K562 (cell line): ENCODE measurements around the gene PRPSAP1. TPM values are rescaled to one million over a fixed set of nuclear protein-coding genes. Genes with fewer than 3 reads are reported as not detected.

Experiments used
- ATAC-seq: fragments of 200-7000 bp; cut with Tn5 transposase; 3 replicates; pipeline ENCODE4 v1.9.1; 2020; ENCODE audit warnings: moderate library complexity
- BruUV-seq: library from RNA; stranded (reverse); fragments of 400-500 nt; replicated peaks from 2 replicates; lab custom pipeline; 2021; lab: Mats Ljungman, UMichigan
- CTCF ChIA-PET: fragments of 300-600 bp; formaldehyde crosslinking; extraction: SDS; loops from one replicate; lab custom pipeline; 2021; ENCODE audit warnings: low intra/inter-chr PET ratio; lab: Yijun Ruan, JAX
- POLR2A ChIA-PET: fragments of 300-600, 350-650 bp; sonication (Branson Sonifier 250); formaldehyde crosslinking; extraction: SDS; loops from one replicate; lab custom pipeline; 2021; ENCODE audit warnings: antibody characterized with exemption, inconsistent platforms; lab: Yijun Ruan, JAX
- DNase-seq, 4 experiments: peaks; one replicate each; pipeline versions ENCODE4 v3.0.0 to v3.0.0-alpha.2; 2011 to 2018; ENCODE audit warnings: low spot score in 3 of 4, mixed read lengths in 3 of 4; ENCODE audit errors: extremely low read depth in 1 of 4
- FAIRE-seq: peaks from 2 replicates; lab custom pipeline; 2011; peaks lifted over from hg19 to GRCh38; lab: Jason Lieb, UNC
- H2AFZ ChIP-seq: 2 replicates; pipeline ENCODE4 v1.6.0; 2011; ENCODE audit warnings: low read depth, low read length, control low read depth, inconsistent platforms
- H3K27ac ChIP-seq: fragments of 200-600 bp; 3 replicates; pipeline ENCODE4 v1.8.0; 2011; ENCODE audit warnings: low read depth, mild to moderate bottlenecking, control low read depth, inconsistent platforms, low read length, moderate library complexity, mixed read lengths; ENCODE audit errors: extremely low read depth
- H3K27me3 ChIP-seq, 2 experiments: fragments of 300-600 bp in 1 of 2; 2 replicates in 1 of 2; 3 replicates in 1 of 2; pipeline versions ENCODE4 v1.6.0 to v1.8.0; 2011; ENCODE audit warnings: inconsistent platforms in 2 of 2, low read length in 2 of 2, mild to moderate bottlenecking in 1 of 2, mixed read lengths in 1 of 2, moderate library complexity in 1 of 2; ENCODE audit not compliant: control insufficient read depth in 2 of 2, insufficient read depth in 2 of 2
- H3K36me3 ChIP-seq: fragments of 300-600 bp; 3 replicates; pipeline ENCODE4 v1.8.0; 2011; ENCODE audit warnings: mild to moderate bottlenecking, low read length, inconsistent platforms; ENCODE audit not compliant: control insufficient read depth, insufficient read depth
- H3K4me1 ChIP-seq, 2 experiments: fragments of 200-600 bp in 1 of 2; replicated peaks in 1 of 2; 2 replicates in 1 of 2; 3 replicates in 1 of 2; pipeline versions ENCODE4 v1.5.1 to v1.8.0; 2011; ENCODE audit warnings: inconsistent platforms in 2 of 2, low read length in 2 of 2, mild to moderate bottlenecking in 1 of 2, mixed read lengths in 1 of 2, moderate library complexity in 1 of 2; ENCODE audit not compliant: control insufficient read depth in 2 of 2, insufficient read depth in 2 of 2
- H3K4me2 ChIP-seq: 2 replicates; pipeline ENCODE4 v1.6.1; 2011; ENCODE audit warnings: low read length, control low read depth, inconsistent platforms, mixed read lengths; ENCODE audit not compliant: insufficient read depth
- H3K4me3 ChIP-seq: fragments of 200-600 bp; sonication (generic), shearing (Covaris generic); 2 replicates; pipeline ENCODE4 v1.5.1; 2016; ENCODE audit warnings: control low read depth, inconsistent platforms
- H3K79me2 ChIP-seq: fragments of 200-600 bp; 3 replicates; pipeline ENCODE4 v1.8.0; 2011; ENCODE audit warnings: low read length, inconsistent platforms; ENCODE audit not compliant: control insufficient read depth, insufficient read depth
- H3K9ac ChIP-seq, 2 experiments: 2 replicates each; pipeline versions ENCODE4 v1.6.0 to v1.6.1; 2011; ENCODE audit warnings: low read depth in 2 of 2, low read length in 2 of 2, control low read depth in 1 of 2, inconsistent platforms in 1 of 2, mild to moderate bottlenecking in 1 of 2, mixed read lengths in 1 of 2; ENCODE audit not compliant: insufficient read depth in 1 of 2
- H3K9me1 ChIP-seq: one replicate; pipeline ENCODE4 v1.6.0; 2011; ENCODE audit warnings: inconsistent platforms, mild to moderate bottlenecking, low read length, moderate library complexity; ENCODE audit not compliant: control insufficient read depth, insufficient read depth
- H3K9me3 ChIP-seq: replicated peaks from 2 replicates; pipeline ENCODE4 v1.5.1; 2011; ENCODE audit warnings: low read depth, low read length, inconsistent platforms; ENCODE audit not compliant: control insufficient read depth, insufficient read depth
- H4K20me1 ChIP-seq: replicated peaks from 2 replicates; pipeline ENCODE4 v1.6.1; 2011; ENCODE audit warnings: low read length, inconsistent platforms, mixed read lengths; ENCODE audit not compliant: control insufficient read depth, insufficient read depth
- ASH1L ChIP-seq: fragments of 450-650 bp; IDR thresholded peaks from 2 replicates; pipeline ENCODE4 v1.6.1; 2018; ENCODE audit warnings: borderline replicate concordance, mild to moderate bottlenecking, low read depth; ENCODE audit not compliant: partially characterized antibody
- MCM7 ChIP-seq, 2 experiments: fragments of 450-650 bp; IDR thresholded peaks; 2 replicates each; pipeline ENCODE4 v1.6.1; 2016 to 2018
- SFPQ ChIP-seq: fragments of 200-400 bp; formaldehyde crosslinking; IDR thresholded peaks from 2 replicates; pipeline ENCODE4 v1.6.1; 2017; ENCODE audit warnings: mild to moderate bottlenecking, low read depth, low read length, moderate library complexity
- WGBS: fragments of 100-300 bp; shearing (Covaris generic); methylation state at CpG from one replicate; pipeline ENCODE4 v1.1.6; 2016; ENCODE audit warnings: low coverage, mixed read lengths; ENCODE audit not compliant: insufficient coverage; ENCODE audit errors: missing lambda C conversion rate; 5-methylcytosine and 5-hydroxymethylcytosine counted together
- in situ Hi-C: fragments of 300-500 bp; cut with MboI; formaldehyde crosslinking; loops from 4 replicates; pipeline ENCODE4 v1.15.0; 2018; ENCODE audit warnings: inconsistent platforms, mixed read lengths
- intact Hi-C: fragments of 100-400 bp; cut with micrococcal nuclease; formaldehyde crosslinking; loops from 2 replicates; pipeline ENCODE4 v1.14.2; 2022
- polyA plus RNA-seq, 8 experiments: library from polyadenylated mRNA; depleted of rRNA in 4 of 8; stranded (reverse) in 5 of 8; unstranded in 3 of 8; fragments of >200 nt; fragmentation: Nextera tagmentation in 2 of 8; fragmentation: Illumina TruSeq in 1 of 8; extraction: Ambion mirVana in 2 of 8; extraction: Trizol in 1 of 8; gene quantifications; 2 replicates each; pipeline versions ENCODE4 v1.2.1 to v1.2.3, GENCODE V29; 2011 to 2014; ENCODE audit warnings: inconsistent platforms in 1 of 8, missing spikeins in 1 of 8
- total RNA-seq, 7 experiments: library from RNA; depleted of rRNA in 6 of 7; stranded (reverse); fragments of >200 nt in 6 of 7; fragmentation: Illumina TruSeq in 2 of 7; extraction: Trizol in 2 of 7; gene quantifications; 2 replicates each; pipeline versions ENCODE4 v1.2.1 to v1.2.3, GENCODE V29; 2011 to 2021; ENCODE audit warnings: low replicate concordance in 1 of 7
- TF ChIP-seq, protein P1 (sequence below), 2 experiments: fragments of 450-650 bp; IDR thresholded peaks; 2 replicates each; pipeline ENCODE4 v1.6.1; 2016; ENCODE audit warnings: mild to moderate bottlenecking in 2 of 2, borderline replicate concordance in 1 of 2, low read depth in 1 of 2, moderate library complexity in 1 of 2
- TF ChIP-seq, protein P2 (sequence below): sonication (generic); formaldehyde crosslinking; IDR thresholded peaks from 2 replicates; pipeline ENCODE4 v1.8.1; 2023; ENCODE audit warnings: mild to moderate bottlenecking, missing genetic modification reagents

Gene PRPSAP1
- total and polyA plus RNA-seq, 9 of the 15 experiments (the other 6 are each of a cell fraction or from before 2014, with no cell fraction given), result 21.9 to 77.1 (median 40.8) TPM

DNA sequence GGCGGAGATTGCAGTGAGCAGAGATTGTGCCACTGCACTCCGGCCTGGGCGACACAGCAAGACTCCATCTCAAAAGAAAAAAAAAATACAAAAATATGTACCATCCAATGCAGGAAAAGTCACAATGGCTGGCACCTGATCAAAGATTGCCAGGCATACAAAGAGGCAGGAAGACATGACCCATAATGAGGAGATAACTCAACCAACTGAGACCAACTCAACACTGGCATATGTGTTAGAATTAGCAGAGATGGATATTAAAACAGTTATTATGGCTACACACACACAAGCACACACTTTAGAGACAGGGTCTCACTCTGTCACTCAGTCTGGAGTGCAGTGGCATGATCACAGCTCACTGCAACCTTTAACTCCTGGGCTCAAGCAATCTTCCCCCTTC, 56.3 kb downstream of the PRPSAP1 start (continued):
- TF ChIP-seq SFPQ, result no peak

DNA sequence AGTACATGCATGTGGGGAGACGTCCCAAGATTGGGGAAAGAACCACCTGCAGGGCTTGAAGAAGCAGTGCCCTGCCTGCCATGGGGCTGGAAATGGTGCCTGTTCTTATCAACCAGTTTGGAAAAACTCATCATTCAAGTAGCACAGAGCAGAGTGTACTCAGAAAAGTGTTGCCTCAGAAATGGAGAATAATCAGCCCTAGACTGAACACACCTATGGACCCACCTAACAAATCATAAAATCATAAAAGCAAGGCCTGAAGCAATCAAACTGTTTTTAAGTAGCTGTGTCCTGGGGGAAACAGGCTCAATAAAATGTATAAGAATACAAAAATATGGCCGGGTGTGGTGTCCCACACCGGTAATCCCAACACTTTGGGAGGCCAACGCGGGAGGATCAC, 56.8 kb downstream of the PRPSAP1 start:
- H3K4me3 ChIP-seq, result no peak overlapping the region
- CTCF ChIA-PET, result no interaction called here
- intact Hi-C loops (loop anchor here (5.0 kb wide), 2 partner anchors 175 to 285 kb away; no protein-coding TSS in a partner anchor), in situ Hi-C loops (no loop called here)
- H3K4me2 ChIP-seq, result no peak overlapping the region
- H2AFZ ChIP-seq, result no peak overlapping the region
- ATAC-seq (no peak), DNase-seq (no peak), FAIRE-seq (no peak)
- H3K4me1 ChIP-seq, result no peaks in the 10 kb centered on the region
- H3K9ac ChIP-seq, result no peak overlapping the region
- H3K36me3 ChIP-seq, result 0 out of 3 replicates have a peak, but pooled peaks cover 3% of the 10 kb centered on the region
- no peaks in the 10 kb centered on the region for H3K9me3 ChIP-seq
- POLR2A ChIA-PET, result no interaction called here
- H3K27me3 ChIP-seq, result no peaks in the 10 kb centered on the region
- no peak for TF ChIP-seq ASH1L
- TF ChIP-seq MCM7 (IDR thresholded peaks at IDR 0.05), result no peak
- TF ChIP-seq, protein P1, sequence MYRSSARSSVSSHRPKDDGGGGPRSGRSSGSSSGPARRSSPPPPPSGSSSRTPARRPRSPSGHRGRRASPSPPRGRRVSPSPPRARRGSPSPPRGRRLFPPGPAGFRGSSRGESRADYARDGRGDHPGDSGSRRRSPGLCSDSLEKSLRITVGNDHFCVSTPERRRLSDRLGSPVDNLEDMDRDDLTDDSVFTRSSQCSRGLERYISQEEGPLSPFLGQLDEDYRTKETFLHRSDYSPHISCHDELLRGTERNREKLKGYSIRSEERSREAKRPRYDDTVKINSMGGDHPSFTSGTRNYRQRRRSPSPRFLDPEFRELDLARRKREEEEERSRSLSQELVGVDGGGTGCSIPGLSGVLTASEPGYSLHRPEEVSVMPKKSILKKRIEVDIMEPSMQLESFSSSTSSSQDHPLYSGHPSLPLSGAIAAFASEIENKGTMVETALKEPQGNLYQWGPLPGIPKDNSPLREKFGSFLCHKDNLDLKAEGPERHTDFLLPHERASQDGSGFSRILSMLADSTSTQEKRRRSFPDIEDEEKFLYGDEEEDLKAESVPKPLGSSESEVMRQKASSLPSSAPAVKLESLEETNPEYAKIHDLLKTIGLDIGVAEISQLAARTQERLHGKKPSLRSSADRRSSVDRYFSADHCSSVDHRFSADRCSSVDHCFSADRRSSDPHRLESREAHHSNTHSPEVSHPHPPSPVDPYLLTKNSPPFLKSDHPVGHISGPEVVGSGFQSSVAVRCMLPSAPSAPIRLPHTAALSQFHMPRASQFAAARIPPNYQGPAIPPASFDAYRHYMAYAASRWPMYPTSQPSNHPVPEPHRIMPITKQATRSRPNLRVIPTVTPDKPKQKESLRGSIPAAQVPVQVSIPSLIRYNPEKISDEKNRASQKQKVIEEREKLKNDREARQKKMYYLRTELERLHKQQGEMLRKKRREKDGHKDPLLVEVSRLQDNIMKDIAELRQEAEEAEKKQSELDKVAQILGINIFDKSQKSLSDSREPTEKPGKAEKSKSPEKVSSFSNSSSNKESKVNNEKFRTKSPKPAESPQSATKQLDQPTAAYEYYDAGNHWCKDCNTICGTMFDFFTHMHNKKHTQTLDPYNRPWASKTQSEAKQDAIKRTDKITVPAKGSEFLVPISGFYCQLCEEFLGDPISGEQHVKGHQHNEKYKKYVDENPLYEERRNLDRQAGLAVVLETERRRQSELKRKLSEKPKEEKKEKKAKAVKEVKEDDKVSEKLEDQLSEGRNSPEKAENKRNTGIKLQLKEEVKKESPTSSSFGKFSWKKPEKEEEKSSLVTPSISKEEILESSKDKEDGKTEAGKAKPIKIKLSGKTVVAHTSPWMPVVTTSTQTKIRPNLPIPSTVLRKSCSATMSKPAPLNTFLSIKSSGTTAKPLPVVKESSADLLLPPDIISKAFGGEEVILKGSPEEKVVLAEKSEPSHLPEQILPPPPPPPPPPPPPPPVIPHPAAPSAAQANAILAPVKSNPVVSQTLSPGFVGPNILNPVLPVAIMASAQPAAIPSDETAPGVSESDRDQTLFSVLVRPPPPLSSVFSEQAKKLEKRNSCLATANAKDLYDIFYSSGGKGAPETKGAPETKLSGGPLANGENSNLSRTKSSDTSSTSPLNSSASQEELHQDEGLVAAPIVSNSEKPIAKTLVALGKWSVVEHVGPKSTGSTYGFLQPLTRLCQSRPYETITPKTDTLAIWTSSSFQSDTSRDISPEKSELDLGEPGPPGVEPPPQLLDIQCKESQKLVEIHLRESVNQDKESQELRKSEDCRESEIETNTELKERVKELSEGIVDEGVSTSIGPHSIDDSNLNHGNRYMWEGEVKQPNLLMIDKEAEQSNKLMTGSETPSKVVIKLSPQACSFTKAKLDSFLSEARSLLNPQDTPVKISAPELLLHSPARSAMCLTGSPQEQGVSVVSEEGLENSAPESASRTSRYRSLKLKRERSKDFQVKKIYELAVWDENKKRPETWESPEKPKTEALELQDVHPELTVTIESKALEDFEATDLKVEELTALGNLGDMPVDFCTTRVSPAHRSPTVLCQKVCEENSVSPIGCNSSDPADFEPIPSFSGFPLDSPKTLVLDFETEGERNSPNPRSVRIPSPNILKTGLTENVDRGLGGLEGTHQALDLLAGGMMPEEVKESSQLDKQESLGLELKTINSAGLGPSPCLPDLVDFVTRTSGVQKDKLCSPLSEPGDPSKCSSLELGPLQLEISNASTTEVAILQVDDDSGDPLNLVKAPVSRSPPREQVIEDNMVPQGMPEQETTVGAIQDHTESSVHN (IDR thresholded peaks at IDR 0.05; ENCODE audit: borderline replicate concordance in 1 of 2, low read depth in 1 of 2), result no peak
- TF ChIP-seq, protein P2, sequence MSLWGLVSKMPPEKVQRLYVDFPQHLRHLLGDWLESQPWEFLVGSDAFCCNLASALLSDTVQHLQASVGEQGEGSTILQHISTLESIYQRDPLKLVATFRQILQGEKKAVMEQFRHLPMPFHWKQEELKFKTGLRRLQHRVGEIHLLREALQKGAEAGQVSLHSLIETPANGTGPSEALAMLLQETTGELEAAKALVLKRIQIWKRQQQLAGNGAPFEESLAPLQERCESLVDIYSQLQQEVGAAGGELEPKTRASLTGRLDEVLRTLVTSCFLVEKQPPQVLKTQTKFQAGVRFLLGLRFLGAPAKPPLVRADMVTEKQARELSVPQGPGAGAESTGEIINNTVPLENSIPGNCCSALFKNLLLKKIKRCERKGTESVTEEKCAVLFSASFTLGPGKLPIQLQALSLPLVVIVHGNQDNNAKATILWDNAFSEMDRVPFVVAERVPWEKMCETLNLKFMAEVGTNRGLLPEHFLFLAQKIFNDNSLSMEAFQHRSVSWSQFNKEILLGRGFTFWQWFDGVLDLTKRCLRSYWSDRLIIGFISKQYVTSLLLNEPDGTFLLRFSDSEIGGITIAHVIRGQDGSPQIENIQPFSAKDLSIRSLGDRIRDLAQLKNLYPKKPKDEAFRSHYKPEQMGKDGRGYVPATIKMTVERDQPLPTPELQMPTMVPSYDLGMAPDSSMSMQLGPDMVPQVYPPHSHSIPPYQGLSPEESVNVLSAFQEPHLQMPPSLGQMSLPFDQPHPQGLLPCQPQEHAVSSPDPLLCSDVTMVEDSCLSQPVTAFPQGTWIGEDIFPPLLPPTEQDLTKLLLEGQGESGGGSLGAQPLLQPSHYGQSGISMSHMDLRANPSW (CRISPR knock-in tag), result no peak
- no peaks in the 10 kb centered on the region for H3K9me1 ChIP-seq
- H3K27ac ChIP-seq, result no peak overlapping the region
- no peaks in the 10 kb centered on the region for H4K20me1 ChIP-seq
- BruUV-seq, result no TSS peak
- no peaks in the 10 kb centered on the region for H3K79me2 ChIP-seq
- 58% methylated on average over 5 of the region's 5 CpGs for WGBS
